Left lung (tissue), 10 donors: ENCODE data around the gene PBX1. TPM values are rescaled to one million over a fixed set of nuclear protein-coding genes. Genes with fewer than 3 reads are reported as not detected.
A peak's percentile ranks its signal among the peaks of the same experiment; 100 is the strongest.

Experiments
- ATAC-seq: fragments of 200-7000 bp; cut with Tn5 transposase; one replicate; pipeline ENCODE4 v1.9.1; 2020; ENCODE audit warnings: moderate library complexity
- DNase-seq, 4 donors: peaks; one replicate each; pipeline ENCODE4 v3.0.0-alpha.2; 2013 to 2020
- H3K27ac ChIP-seq, 2 donors: fragments of 200-600 bp; sonication (generic) in 1 of 2; one replicate each; pipeline versions ENCODE4 v1.5.0 to v1.8.0; 2020 to 2021
- H3K27me3 ChIP-seq, 2 donors: fragments of 200-600 bp; sonication (generic) in 1 of 2; one replicate each; pipeline versions ENCODE4 v1.5.0 to v1.8.0; 2020 to 2021
- H3K36me3 ChIP-seq, 2 donors: fragments of 200-600 bp; sonication (generic) in 1 of 2; one replicate each; pipeline versions ENCODE4 v1.5.0 to v1.8.0; 2020 to 2021
- H3K4me1 ChIP-seq, 2 donors: fragments of 200-600 bp; one replicate each; pipeline ENCODE4 v1.8.0; 2021
- H3K4me3 ChIP-seq, 2 donors: fragments of 200-600 bp; sonication (generic) in 1 of 2; one replicate each; pipeline versions ENCODE4 v1.5.0 to v1.8.0; 2020 to 2021; ENCODE audit warnings: mild to moderate bottlenecking in 1 of 2
- H3K9me3 ChIP-seq, 2 donors: fragments of 200-600 bp; sonication (generic) in 1 of 2; one replicate each; pipeline versions ENCODE4 v1.5.0 to v1.8.0; 2020 to 2021
- intact Hi-C, 2 donors: fragments of 100-400 bp; cut with DNase I; formaldehyde crosslinking; loops; one replicate each; pipeline versions ENCODE4 v1.11.2 to v1.14.2; 2022
- polyA plus RNA-seq, 6 donors: library from polyadenylated mRNA; unstranded; fragments of 120-200 nt; gene quantifications; one replicate each; pipeline ENCODE4 v1.2.1, GENCODE V29; 2013; ENCODE audit not compliant: insufficient read length in 6 of 6
- total RNA-seq, 2 donors: library from RNA; stranded (reverse); fragmentation: NEBNext Ultra II Directional; extraction: Animal tissue kit (Norgen Biotek cat#: 25700); gene quantifications; one replicate each; pipeline ENCODE4 v1.2.1, GENCODE V29; 2021
- TF ChIP-seq, protein P1 (sequence below), 2 donors: fragments of 200-600 bp; sonication (generic) in 1 of 2; IDR thresholded peaks; one replicate each; pipeline versions ENCODE4 v1.5.0 to v1.8.0; 2021; ENCODE audit warnings: antibody characterized with exemption in 2 of 2
- donor health status: DM: no; HTN: yes; CAD: no.
- donor health status: DM: no; HTN: no; CAD: no.

The PBX1 gene
- total and polyA plus RNA-seq, 8 donors, result 44.5 to 133 (median 127) TPM

DNA sequence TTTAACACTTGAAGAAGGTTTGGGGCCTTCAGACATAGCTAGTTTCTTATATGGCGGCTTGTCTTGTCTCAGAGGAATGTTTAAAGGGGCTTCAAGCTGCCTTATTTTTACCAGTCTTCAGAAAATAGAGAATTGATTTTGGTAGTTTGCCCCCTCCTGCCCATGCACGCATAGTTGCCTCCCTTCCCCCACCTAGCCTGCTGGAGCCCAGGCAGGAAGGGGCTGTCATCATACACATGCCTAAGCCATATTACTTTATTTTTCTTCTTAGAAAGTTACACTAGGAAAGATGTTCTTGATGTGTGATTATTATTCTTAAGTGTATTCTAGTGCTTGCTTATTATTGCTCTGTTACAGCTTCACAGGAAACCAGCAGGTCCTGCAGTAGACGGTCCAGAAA, 18.3 kb downstream of the PBX1 start:
- Histone ChIP-seq H3K9me3 (no peaks in the 10 kb centered on the region), H3K4me1 (peaks cover 0 to 8% of the 10 kb centered on the region in 2 donors), H3K27me3 (no peaks in the 10 kb centered on the region), H3K36me3 (no peaks in the 10 kb centered on the region), H3K4me3 (no peak overlapping the region), H3K27ac (peak overlapping the region; percentile 57 to 62)
- TF ChIP-seq, protein P1, sequence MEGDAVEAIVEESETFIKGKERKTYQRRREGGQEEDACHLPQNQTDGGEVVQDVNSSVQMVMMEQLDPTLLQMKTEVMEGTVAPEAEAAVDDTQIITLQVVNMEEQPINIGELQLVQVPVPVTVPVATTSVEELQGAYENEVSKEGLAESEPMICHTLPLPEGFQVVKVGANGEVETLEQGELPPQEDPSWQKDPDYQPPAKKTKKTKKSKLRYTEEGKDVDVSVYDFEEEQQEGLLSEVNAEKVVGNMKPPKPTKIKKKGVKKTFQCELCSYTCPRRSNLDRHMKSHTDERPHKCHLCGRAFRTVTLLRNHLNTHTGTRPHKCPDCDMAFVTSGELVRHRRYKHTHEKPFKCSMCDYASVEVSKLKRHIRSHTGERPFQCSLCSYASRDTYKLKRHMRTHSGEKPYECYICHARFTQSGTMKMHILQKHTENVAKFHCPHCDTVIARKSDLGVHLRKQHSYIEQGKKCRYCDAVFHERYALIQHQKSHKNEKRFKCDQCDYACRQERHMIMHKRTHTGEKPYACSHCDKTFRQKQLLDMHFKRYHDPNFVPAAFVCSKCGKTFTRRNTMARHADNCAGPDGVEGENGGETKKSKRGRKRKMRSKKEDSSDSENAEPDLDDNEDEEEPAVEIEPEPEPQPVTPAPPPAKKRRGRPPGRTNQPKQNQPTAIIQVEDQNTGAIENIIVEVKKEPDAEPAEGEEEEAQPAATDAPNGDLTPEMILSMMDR (IDR thresholded peaks at IDR 0.05), result no peak
- DNase-seq (no peak), ATAC-seq (no peak)
- intact Hi-C loops, result no loop called here

DNA sequence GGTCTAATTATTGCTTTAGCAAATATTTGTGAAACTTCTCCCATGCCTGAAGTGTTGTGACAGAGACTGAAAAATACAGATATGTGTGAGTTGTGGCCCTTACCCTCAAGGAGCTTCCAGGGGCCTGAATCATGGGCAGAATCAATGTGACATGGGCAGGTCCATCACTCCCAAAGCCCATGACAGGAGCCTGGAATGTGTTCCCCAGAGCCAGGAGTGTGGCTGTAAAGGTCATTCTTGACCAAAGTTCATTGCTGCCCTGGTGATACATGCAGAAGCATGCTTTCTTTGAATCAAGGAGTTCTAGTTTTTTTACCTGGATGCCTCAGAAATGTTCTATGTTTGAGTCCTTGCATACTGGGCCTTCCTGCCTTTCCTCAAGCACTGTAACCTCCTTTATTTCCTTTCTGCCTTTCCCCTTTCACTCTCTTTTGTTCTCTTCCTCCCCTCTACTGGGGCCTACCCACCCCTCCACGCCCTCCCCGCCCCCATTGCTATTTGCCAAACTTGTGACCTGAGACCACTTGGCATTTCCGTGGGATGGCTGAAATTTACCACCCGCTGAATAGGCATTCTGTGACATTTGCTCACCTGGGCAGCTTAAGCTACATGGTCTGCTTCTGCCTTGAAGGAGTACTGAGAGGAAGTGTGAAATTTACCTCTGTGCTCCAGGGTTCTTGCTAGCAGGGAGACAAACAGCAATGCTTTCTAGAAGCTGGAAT, 19.7 kb downstream of the PBX1 start:
- peaks cover 0 to 8% of the 10 kb centered on the region in 2 donors for H3K4me1 ChIP-seq
- ATAC-seq (no peak), DNase-seq (no peak)
- no peak overlapping the region for H3K27ac ChIP-seq
- H3K27me3 ChIP-seq, result no peaks in the 10 kb centered on the region
- TF ChIP-seq, protein P1 (IDR thresholded peaks at IDR 0.05), result no peak
- no peak overlapping the region for H3K4me3 ChIP-seq
- H3K9me3 ChIP-seq, result no peaks in the 10 kb centered on the region
- intact Hi-C loops, result no loop called here
- H3K36me3 ChIP-seq, result no peaks in the 10 kb centered on the region

DNA sequence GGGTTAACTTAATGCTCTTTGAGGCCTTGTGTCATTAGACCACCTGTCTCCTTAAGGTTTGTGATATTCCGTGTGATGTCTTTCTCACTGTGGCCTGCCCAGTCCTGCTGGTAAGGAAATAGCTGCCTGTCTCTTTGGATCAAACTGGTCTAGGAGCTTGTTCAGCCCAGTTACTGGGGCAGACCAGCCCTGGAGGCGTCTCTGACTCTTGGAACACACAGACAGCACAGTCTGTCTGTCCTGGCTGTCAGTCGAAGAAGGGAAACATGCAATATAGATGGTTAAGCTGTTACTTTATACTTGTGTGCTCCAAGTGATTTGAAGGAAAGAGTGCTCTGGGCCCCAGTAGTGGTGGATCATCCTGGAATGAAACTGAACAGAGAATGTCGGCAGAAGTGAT, 20.4 kb downstream of the PBX1 start:
- TF ChIP-seq, protein P1 (IDR thresholded peaks at IDR 0.05), result no peak
- intact Hi-C loops, result no loop called here
- no peak overlapping the region for H3K27ac ChIP-seq
- H3K4me3 ChIP-seq, result no peak overlapping the region
- no peaks in the 10 kb centered on the region for H3K27me3 ChIP-seq
- no peak for ATAC-seq
- H3K9me3 ChIP-seq, result no peaks in the 10 kb centered on the region
- no peaks in the 10 kb centered on the region for H3K36me3 ChIP-seq
- peaks cover 0 to 8% of the 10 kb centered on the region in 2 donors for H3K4me1 ChIP-seq
- no peak for DNase-seq

DNA sequence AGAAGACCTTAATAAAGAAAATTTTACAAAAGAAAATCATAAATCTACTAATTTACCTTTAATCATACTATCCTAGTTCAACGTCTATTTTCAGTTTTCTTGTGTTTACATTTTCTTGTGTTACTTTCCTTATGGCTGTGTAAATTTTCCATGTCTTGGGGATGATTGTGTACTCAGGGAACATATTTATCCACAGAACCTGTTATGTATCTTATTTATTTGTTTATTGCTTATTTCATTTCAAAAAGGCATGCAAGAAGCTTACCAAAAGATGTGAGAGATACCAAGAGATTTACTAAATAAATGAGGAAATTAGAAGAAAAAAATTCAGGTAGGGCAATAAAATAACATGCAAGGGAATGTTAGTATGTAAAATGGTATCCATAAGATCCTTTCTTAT, 22.8 kb downstream of the PBX1 start:
- Histone ChIP-seq H3K4me3 (no peak overlapping the region), H3K36me3 (no peaks in the 10 kb centered on the region), H3K4me1 (peaks cover 0 to 8% of the 10 kb centered on the region in 2 donors), H3K27me3 (no peaks in the 10 kb centered on the region), H3K27ac (no peak overlapping the region), H3K9me3 (no peaks in the 10 kb centered on the region)
- no peak for DNase-seq
- TF ChIP-seq, protein P1 (IDR thresholded peaks at IDR 0.05), result no peak
- ATAC-seq, result no peak
- intact Hi-C loops, result no loop called here

DNA sequence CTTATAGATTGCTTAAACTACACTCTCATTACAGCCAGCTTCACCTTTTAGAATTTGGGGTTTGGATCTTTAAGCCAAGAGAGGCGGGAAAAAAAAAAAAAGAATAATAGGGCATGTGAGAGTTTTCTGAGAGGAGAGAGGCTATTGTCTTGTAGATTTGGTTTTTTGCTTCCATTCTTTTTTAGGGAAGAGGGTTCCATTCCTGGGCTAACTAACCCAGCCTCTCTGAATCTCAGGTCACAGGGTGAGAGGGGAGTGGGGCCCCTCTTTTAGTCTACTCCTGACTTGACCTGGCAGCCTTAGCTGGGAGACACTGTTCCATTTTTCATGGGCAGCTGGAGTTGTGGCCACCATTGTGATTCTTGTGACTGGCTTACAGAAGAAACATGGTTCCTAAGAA, 24.2 kb downstream of the PBX1 start:
- H3K4me1 ChIP-seq, result peaks cover 6 to 8% of the 10 kb centered on the region in 2 donors
- intact Hi-C loops, result no loop called here
- H3K27ac ChIP-seq, result no peak overlapping the region

More for the DNA sequence above, 24.2 kb downstream of the PBX1 start:
- no peaks in the 10 kb centered on the region for H3K36me3 ChIP-seq
- DNase-seq (no peak), ATAC-seq (no peak)
- TF ChIP-seq, protein P1 (IDR thresholded peaks at IDR 0.05), result no peak
- H3K9me3 ChIP-seq, result no peaks in the 10 kb centered on the region
- H3K4me3 ChIP-seq, result no peak overlapping the region
- no peaks in the 10 kb centered on the region for H3K27me3 ChIP-seq
